Activated naive CD8-positive, alpha-beta T cell treated with anti-CD3 and anti-CD28 coated beads, Interleukin-2, amount 50 U/mL, for 16 hours (primary cell): ENCODE results near the gene FAM13A.
"Not testable (repeated sequence)": the region's sequence is repeated elsewhere in the genome, so short reads cannot be mapped to it uniquely, and the experiment has no call there.

ENCODE experiments used
- DNase-seq: peaks from one replicate; pipeline ENCODE4 v3.0.0-alpha.2; 2020; ENCODE audit warnings: low read depth, low spot score

FAM13A gene

GRCh38 chr4:89056953-89057398 lies at the start of gene FAM13A:
Gene FAM13A, minus strand, starts transcription at chr4:89057185. Its CDS starts 221 bp downstream, at chr4:89056964.
- no peak for DNase-seq

GRCh38 chr4:89105726-89106125 lies 48.7 kb upstream of the FAM13A start:
- DNase-seq = no peak

GRCh38 chr4:89101256-89102161 lies 44.5 kb upstream of the FAM13A start:
- no peak for DNase-seq

- DNase-seq = no peak
Measured at GRCh38 chr4:89100853-89101252, 43.9 kb upstream of the FAM13A start.

GRCh38 chr4:89099471-89099870 lies 42.5 kb upstream of the FAM13A start:
- no peak for DNase-seq

GRCh38 chr4:89099034-89099433 lies 42.0 kb upstream of the FAM13A start:
- no peak for DNase-seq

- no peak for DNase-seq
Measured at GRCh38 chr4:89078300-89078699, 21.3 kb upstream of the FAM13A start.

GRCh38 chr4:89077761-89078160 lies 20.8 kb upstream of the FAM13A start:
- DNase-seq = no peak

- DNase-seq = no peak
Measured at GRCh38 chr4:89072921-89073320, 15.9 kb upstream of the FAM13A start.

GRCh38 chr4:89071311-89071710 lies 14.3 kb upstream of the FAM13A start:
- DNase-seq = no peak

- DNase-seq = no peak
Measured at GRCh38 chr4:89070041-89070440, 13.1 kb upstream of the FAM13A start.

GRCh38 chr4:89069481-89069880 lies 12.5 kb upstream of the FAM13A start:
- DNase-seq = no peak

GRCh38 chr4:89067417-89067816 lies 10.4 kb upstream of the FAM13A start:
- DNase-seq = no peak

GRCh38 chr4:89064848-89065247 lies 7.9 kb upstream of the FAM13A start:
- no peak for DNase-seq

GRCh38 chr4:89057844-89058243 lies 859 bp upstream of the FAM13A start:
- DNase-seq = not testable (repeated sequence)

GRCh38 chr4:89056292-89056952 lies 563 bp downstream of the FAM13A start:
- DNase-seq = no peak

- DNase-seq = no peak
Measured at GRCh38 chr4:89055157-89056080, 1.6 kb downstream of the FAM13A start.

- no peak for DNase-seq
Measured at GRCh38 chr4:89054627-89055026, 2.4 kb downstream of the FAM13A start.

GRCh38 chr4:89049853-89050252 lies 7.1 kb downstream of the FAM13A start:
- no peak for DNase-seq

- DNase-seq = no peak
Measured at GRCh38 chr4:89048906-89049601, 7.9 kb downstream of the FAM13A start.
